ENCODE data around the gene IER3IP1. TPM values are rescaled to one million over a fixed set of nuclear protein-coding genes. Genes with fewer than 3 reads are reported as not detected.

The IER3IP1 gene
- total RNA-seq, 1 experiment from 2014 or later: 17.7 TPM

DNA sequence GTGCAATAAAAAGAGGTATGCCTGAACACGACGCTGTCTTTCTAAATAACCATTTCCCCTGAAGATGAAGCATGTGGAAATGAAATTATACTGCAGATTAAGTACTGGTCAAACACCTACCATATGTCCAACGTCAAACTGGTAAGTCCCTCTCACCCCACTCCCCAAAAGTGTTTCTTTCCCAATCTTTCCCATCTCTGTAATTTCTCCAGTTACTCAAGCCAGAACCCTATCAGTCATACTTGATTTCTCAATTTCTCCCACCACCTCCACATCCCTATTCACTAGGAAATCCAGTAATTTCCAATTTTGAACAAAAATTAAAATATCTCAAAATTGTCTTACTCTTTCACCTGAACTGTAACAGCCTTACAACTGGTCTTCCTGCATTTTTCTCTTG is 55.0 kb downstream of the IER3IP1 start:
- BruUV-seq (replicated peaks): no TSS peak
- peaks cover 10% of the 10 kb centered on the region for H3K36me3 ChIP-seq (ENCODE audit: insufficient read depth, low read length, poor library complexity, severe bottlenecking)

GRCh38 chr18:47120428-47120827 is 55.7 kb downstream of the IER3IP1 start:
- POLR2A ChIA-PET (ENCODE audit: low non-redundant PET): no interaction called here
- DNase-seq (ENCODE audit: low spot score): no peak
- H3K4me3 ChIP-seq (ENCODE audit: low read depth, low read length, poor library complexity, severe bottlenecking): no peak overlapping the region
- intact Hi-C loops (cut with micrococcal nuclease; ENCODE audit: unreplicated experiment): no loop called here
- no peak overlapping the region for H3K27ac ChIP-seq (ENCODE audit: low read depth, low read length, poor library complexity, severe bottlenecking)
- BruUV-seq (replicated peaks): no TSS peak
- no peak for TF ChIP-seq EZH2 (IDR thresholded peaks at IDR 0.05; ENCODE audit: borderline replicate concordance, low read depth, low read length, poor library complexity, severe bottlenecking)
- TF ChIP-seq, protein P1, sequence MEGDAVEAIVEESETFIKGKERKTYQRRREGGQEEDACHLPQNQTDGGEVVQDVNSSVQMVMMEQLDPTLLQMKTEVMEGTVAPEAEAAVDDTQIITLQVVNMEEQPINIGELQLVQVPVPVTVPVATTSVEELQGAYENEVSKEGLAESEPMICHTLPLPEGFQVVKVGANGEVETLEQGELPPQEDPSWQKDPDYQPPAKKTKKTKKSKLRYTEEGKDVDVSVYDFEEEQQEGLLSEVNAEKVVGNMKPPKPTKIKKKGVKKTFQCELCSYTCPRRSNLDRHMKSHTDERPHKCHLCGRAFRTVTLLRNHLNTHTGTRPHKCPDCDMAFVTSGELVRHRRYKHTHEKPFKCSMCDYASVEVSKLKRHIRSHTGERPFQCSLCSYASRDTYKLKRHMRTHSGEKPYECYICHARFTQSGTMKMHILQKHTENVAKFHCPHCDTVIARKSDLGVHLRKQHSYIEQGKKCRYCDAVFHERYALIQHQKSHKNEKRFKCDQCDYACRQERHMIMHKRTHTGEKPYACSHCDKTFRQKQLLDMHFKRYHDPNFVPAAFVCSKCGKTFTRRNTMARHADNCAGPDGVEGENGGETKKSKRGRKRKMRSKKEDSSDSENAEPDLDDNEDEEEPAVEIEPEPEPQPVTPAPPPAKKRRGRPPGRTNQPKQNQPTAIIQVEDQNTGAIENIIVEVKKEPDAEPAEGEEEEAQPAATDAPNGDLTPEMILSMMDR (conservative IDR thresholded peaks at IDR 0.05; ENCODE audit: low read depth, low read length): no peak
- H3K36me3 ChIP-seq (ENCODE audit: insufficient read depth, low read length, poor library complexity, severe bottlenecking): peaks cover 10% of the 10 kb centered on the region
- H3K27me3 ChIP-seq (replicated peaks; ENCODE audit: insufficient read depth, low read depth, low read length, poor library complexity): no peaks in the 10 kb centered on the region
- no peaks in the 10 kb centered on the region for H3K4me1 ChIP-seq (ENCODE audit: insufficient read depth, low read length, poor library complexity, severe bottlenecking)
- CTCF ChIA-PET: no interaction called here
- no peaks in the 10 kb centered on the region for H3K9me3 ChIP-seq (ENCODE audit: low read depth, low read length, poor library complexity, severe bottlenecking)

More for the DNA sequence above, 55.0 kb downstream of the IER3IP1 start:
- intact Hi-C loops (cut with micrococcal nuclease; ENCODE audit: unreplicated experiment): no loop called here
- TF ChIP-seq, protein P1 (conservative IDR thresholded peaks at IDR 0.05; ENCODE audit: low read depth, low read length): no peak
- no peak for TF ChIP-seq EZH2 (IDR thresholded peaks at IDR 0.05; ENCODE audit: borderline replicate concordance, low read depth, low read length, poor library complexity, severe bottlenecking)
- no peak for DNase-seq (ENCODE audit: low spot score)
- ChIA-PET POLR2A (ENCODE audit: low non-redundant PET) (interaction anchor here (0.6 kb wide), 1 partner anchor 45 kb away, joined by 3 read pairs; no protein-coding TSS in a partner anchor), CTCF (no interaction called here)
- Histone ChIP-seq H3K4me3 (ENCODE audit: low read depth, low read length, poor library complexity, severe bottlenecking) (no peak overlapping the region), H3K27ac (ENCODE audit: low read depth, low read length, poor library complexity, severe bottlenecking) (no peak overlapping the region), H3K27me3 (replicated peaks; ENCODE audit: insufficient read depth, low read depth, low read length, poor library complexity) (no peaks in the 10 kb centered on the region), H3K9me3 (ENCODE audit: low read depth, low read length, poor library complexity, severe bottlenecking) (no peaks in the 10 kb centered on the region), H3K4me1 (ENCODE audit: insufficient read depth, low read length, poor library complexity, severe bottlenecking) (no peaks in the 10 kb centered on the region)

DNA sequence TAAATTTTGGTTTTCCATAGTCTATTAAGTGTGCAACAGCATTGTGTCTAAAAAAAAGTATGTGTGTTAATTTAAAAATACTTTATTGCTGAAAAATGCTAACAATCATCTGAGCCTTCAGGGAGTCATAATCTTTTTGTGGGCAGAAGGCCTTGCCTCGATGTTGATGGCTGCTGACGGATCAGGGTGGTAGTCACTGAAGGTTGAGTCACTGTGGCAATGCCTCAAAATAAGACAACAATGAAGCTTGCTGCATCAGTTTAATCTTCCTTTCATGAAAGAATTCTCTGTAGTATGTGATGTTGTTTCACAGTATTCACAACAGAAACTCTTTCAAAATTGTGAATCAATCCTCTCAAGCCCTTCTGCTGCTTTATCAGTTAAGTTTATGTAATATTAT is 57.2 kb downstream of the IER3IP1 start:
- no peak for DNase-seq (ENCODE audit: low spot score)
- Histone ChIP-seq H3K4me3 (ENCODE audit: low read depth, low read length, poor library complexity, severe bottlenecking) (no peak overlapping the region), H3K4me1 (ENCODE audit: insufficient read depth, low read length, poor library complexity, severe bottlenecking) (no peaks in the 10 kb centered on the region), H3K9me3 (ENCODE audit: low read depth, low read length, poor library complexity, severe bottlenecking) (no peaks in the 10 kb centered on the region), H3K27ac (ENCODE audit: low read depth, low read length, poor library complexity, severe bottlenecking) (no peak overlapping the region), H3K36me3 (ENCODE audit: insufficient read depth, low read length, poor library complexity, severe bottlenecking) (peaks cover 9% of the 10 kb centered on the region), H3K27me3 (replicated peaks; ENCODE audit: insufficient read depth, low read depth, low read length, poor library complexity) (no peaks in the 10 kb centered on the region)
- POLR2A ChIA-PET (ENCODE audit: low non-redundant PET): no interaction called here
- TF ChIP-seq, protein P1 (conservative IDR thresholded peaks at IDR 0.05; ENCODE audit: low read depth, low read length): no peak
- TF ChIP-seq EZH2 (IDR thresholded peaks at IDR 0.05; ENCODE audit: borderline replicate concordance, low read depth, low read length, poor library complexity, severe bottlenecking): no peak
- intact Hi-C loops (cut with micrococcal nuclease; ENCODE audit: unreplicated experiment): no loop called here
- no TSS peak for BruUV-seq (replicated peaks)
- CTCF ChIA-PET: no interaction called here

Measured in A673 (cell line).